Activated CD8-positive, alpha-beta memory T cell treated with anti-CD3 and anti-CD28 coated beads, Interleukin-2, amount 50 U/mL, for 24 hours (primary cell): ENCODE data around the gene GNPTAB.

ENCODE experiments used
- DNase-seq: peaks from one replicate; pipeline ENCODE4 v3.0.0-alpha.2; 2020; ENCODE audit errors: extremely low read depth

GNPTAB gene

GRCh38 chr12:101696251-101697196, 134.2 kb downstream of the GNPTAB start:
- DNase-seq = no peak

GRCh38 chr12:101695706-101696105, 135.1 kb downstream of the GNPTAB start:
- DNase-seq = no peak
